ENCODE results near the gene ATXN7L1. TPM values are rescaled to one million over a fixed set of nuclear protein-coding genes. Genes with fewer than 3 reads are reported as not detected.

ATXN7L1 gene
- total RNA-seq, 1 experiment from 2014 or later, result 29.9 TPM

GRCh38 chr7:105874055-105874454 is 2.3 kb downstream of the ATXN7L1 start:
- no peak for DNase-seq (ENCODE audit: low spot score)
- TF ChIP-seq, protein P1, sequence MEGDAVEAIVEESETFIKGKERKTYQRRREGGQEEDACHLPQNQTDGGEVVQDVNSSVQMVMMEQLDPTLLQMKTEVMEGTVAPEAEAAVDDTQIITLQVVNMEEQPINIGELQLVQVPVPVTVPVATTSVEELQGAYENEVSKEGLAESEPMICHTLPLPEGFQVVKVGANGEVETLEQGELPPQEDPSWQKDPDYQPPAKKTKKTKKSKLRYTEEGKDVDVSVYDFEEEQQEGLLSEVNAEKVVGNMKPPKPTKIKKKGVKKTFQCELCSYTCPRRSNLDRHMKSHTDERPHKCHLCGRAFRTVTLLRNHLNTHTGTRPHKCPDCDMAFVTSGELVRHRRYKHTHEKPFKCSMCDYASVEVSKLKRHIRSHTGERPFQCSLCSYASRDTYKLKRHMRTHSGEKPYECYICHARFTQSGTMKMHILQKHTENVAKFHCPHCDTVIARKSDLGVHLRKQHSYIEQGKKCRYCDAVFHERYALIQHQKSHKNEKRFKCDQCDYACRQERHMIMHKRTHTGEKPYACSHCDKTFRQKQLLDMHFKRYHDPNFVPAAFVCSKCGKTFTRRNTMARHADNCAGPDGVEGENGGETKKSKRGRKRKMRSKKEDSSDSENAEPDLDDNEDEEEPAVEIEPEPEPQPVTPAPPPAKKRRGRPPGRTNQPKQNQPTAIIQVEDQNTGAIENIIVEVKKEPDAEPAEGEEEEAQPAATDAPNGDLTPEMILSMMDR (conservative IDR thresholded peaks at IDR 0.05; ENCODE audit: low read depth, low read length), result no peak
- TF ChIP-seq EZH2 (IDR thresholded peaks at IDR 0.05; ENCODE audit: borderline replicate concordance, low read depth, low read length, poor library complexity, severe bottlenecking), result no peak
- no TSS peak for BruUV-seq (replicated peaks)
- intact Hi-C loops (cut with micrococcal nuclease; ENCODE audit: unreplicated experiment), result loop anchor here (10.0 kb wide), 1 partner anchor 219 kb away; no protein-coding TSS in a partner anchor
- CTCF ChIA-PET, result no interaction called here
- Histone ChIP-seq H3K4me1 (ENCODE audit: insufficient read depth, low read length, poor library complexity, severe bottlenecking) (no peaks in the 10 kb centered on the region), H3K36me3 (ENCODE audit: insufficient read depth, low read length, poor library complexity, severe bottlenecking) (no peaks in the 10 kb centered on the region), H3K27me3 (replicated peaks; ENCODE audit: insufficient read depth, low read depth, low read length, poor library complexity) (no peaks in the 10 kb centered on the region), H3K27ac (ENCODE audit: low read depth, low read length, poor library complexity, severe bottlenecking) (no peak overlapping the region), H3K4me3 (ENCODE audit: low read depth, low read length, poor library complexity, severe bottlenecking) (no peak overlapping the region), H3K9me3 (ENCODE audit: low read depth, low read length, poor library complexity, severe bottlenecking) (no peaks in the 10 kb centered on the region)
- POLR2A ChIA-PET (ENCODE audit: low non-redundant PET), result no interaction called here

GRCh38 chr7:105872491-105872890 is 3.9 kb downstream of the ATXN7L1 start:
- intact Hi-C loops (cut with micrococcal nuclease; ENCODE audit: unreplicated experiment), result loop anchor here (10.0 kb wide), 1 partner anchor 218 kb away; no protein-coding TSS in a partner anchor
- Histone ChIP-seq H3K36me3 (ENCODE audit: insufficient read depth, low read length, poor library complexity, severe bottlenecking) (no peaks in the 10 kb centered on the region), H3K27me3 (replicated peaks; ENCODE audit: insufficient read depth, low read depth, low read length, poor library complexity) (no peaks in the 10 kb centered on the region), H3K4me3 (ENCODE audit: low read depth, low read length, poor library complexity, severe bottlenecking) (no peak overlapping the region), H3K9me3 (ENCODE audit: low read depth, low read length, poor library complexity, severe bottlenecking) (no peaks in the 10 kb centered on the region), H3K4me1 (ENCODE audit: insufficient read depth, low read length, poor library complexity, severe bottlenecking) (no peaks in the 10 kb centered on the region), H3K27ac (ENCODE audit: low read depth, low read length, poor library complexity, severe bottlenecking) (no peak overlapping the region)
- no peak for DNase-seq (ENCODE audit: low spot score)
- CTCF ChIA-PET, result no interaction called here
- POLR2A ChIA-PET (ENCODE audit: low non-redundant PET), result no interaction called here
- no peak for TF ChIP-seq EZH2 (IDR thresholded peaks at IDR 0.05; ENCODE audit: borderline replicate concordance, low read depth, low read length, poor library complexity, severe bottlenecking)
- TF ChIP-seq, protein P1 (conservative IDR thresholded peaks at IDR 0.05; ENCODE audit: low read depth, low read length), result no peak
- no TSS peak for BruUV-seq (replicated peaks)

DNA sequence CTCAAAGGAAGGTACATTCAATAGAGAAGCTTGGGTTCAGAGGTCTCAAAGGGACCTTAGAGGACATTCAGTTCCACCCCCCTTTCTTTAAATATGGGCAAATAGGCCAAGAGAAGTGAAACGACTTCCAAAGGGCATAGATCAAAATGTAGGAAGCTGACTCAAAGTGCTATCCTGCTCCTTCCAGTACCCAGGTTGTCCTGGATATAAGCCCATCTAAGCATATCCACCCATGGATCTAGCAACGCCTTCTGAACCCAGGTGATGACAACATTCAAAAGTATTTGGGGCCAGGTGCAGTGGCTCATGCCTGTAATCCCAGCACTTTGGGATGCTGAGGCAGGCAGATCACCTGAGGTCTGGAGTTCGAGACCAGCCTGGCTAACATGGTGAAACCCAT is 5.3 kb downstream of the ATXN7L1 start:
- BruUV-seq (replicated peaks), result no TSS peak
- no peak for DNase-seq (ENCODE audit: low spot score)
- no peaks in the 10 kb centered on the region for H3K36me3 ChIP-seq (ENCODE audit: insufficient read depth, low read length, poor library complexity, severe bottlenecking)
- intact Hi-C loops (cut with micrococcal nuclease; ENCODE audit: unreplicated experiment), result loop anchor here (10.0 kb wide), 1 partner anchor 216 kb away; no protein-coding TSS in a partner anchor
- H3K27ac ChIP-seq (ENCODE audit: low read depth, low read length, poor library complexity, severe bottlenecking), result no peak overlapping the region
- H3K9me3 ChIP-seq (ENCODE audit: low read depth, low read length, poor library complexity, severe bottlenecking), result no peaks in the 10 kb centered on the region
- H3K4me3 ChIP-seq (ENCODE audit: low read depth, low read length, poor library complexity, severe bottlenecking), result no peak overlapping the region
- ChIA-PET CTCF (no interaction called here), POLR2A (ENCODE audit: low non-redundant PET) (no interaction called here)
- TF ChIP-seq, protein P1 (conservative IDR thresholded peaks at IDR 0.05; ENCODE audit: low read depth, low read length), result no peak
- TF ChIP-seq EZH2 (IDR thresholded peaks at IDR 0.05; ENCODE audit: borderline replicate concordance, low read depth, low read length, poor library complexity, severe bottlenecking), result no peak
- H3K4me1 ChIP-seq (ENCODE audit: insufficient read depth, low read length, poor library complexity, severe bottlenecking), result no peaks in the 10 kb centered on the region
- no peaks in the 10 kb centered on the region for H3K27me3 ChIP-seq (replicated peaks; ENCODE audit: insufficient read depth, low read depth, low read length, poor library complexity)
